A673 (cell line): ENCODE data around the gene BNC2. TPM values are rescaled to one million over a fixed set of nuclear protein-coding genes. Genes with fewer than 3 reads are reported as not detected.

Source experiments
- BruUV-seq: library from RNA; stranded (reverse); fragments of 400-500 nt; replicated peaks from 2 replicates; lab custom pipeline; 2021; lab: Mats Ljungman, UMichigan
- CTCF ChIA-PET: fragments of 300-600 bp; sonication (Branson Sonifier 250); formaldehyde crosslinking; loops from one replicate; lab custom pipeline; 2022; ENCODE audit warnings: antibody characterized with exemption; lab: Charles Lee
- POLR2A ChIA-PET: fragments of 300-600 bp; sonication (Branson Sonifier 250); formaldehyde crosslinking; loops from one replicate; lab custom pipeline; 2022; ENCODE audit warnings: antibody characterized with exemption; ENCODE audit not compliant: low non-redundant PET; lab: Charles Lee
- DNase-seq: peaks from one replicate; pipeline ENCODE4 v3.0.0-alpha.2; 2015; ENCODE audit warnings: low spot score
- H3K27ac ChIP-seq: fragments of 200-600 bp; sonication (generic); 2 replicates; pipeline ENCODE4 v1.5.1; 2016; ENCODE audit warnings: mixed run types, low read depth, mild to moderate bottlenecking, mixed read lengths, antibody characterized with exemption, low read length; ENCODE audit not compliant: poor library complexity, severe bottlenecking
- H3K27me3 ChIP-seq: fragments of 200-600 bp; sonication (generic); replicated peaks from 2 replicates; pipeline ENCODE4 v1.6.1; 2017; ENCODE audit warnings: mixed run types, low read depth, mild to moderate bottlenecking, mixed read lengths, antibody characterized with exemption, low read length; ENCODE audit not compliant: insufficient read depth, poor library complexity
- H3K36me3 ChIP-seq: fragments of 200-600 bp; sonication (generic); 2 replicates; pipeline ENCODE4 v1.6.1; 2016; ENCODE audit warnings: mixed run types, mild to moderate bottlenecking, mixed read lengths, antibody characterized with exemption, low read length; ENCODE audit not compliant: insufficient read depth, poor library complexity, severe bottlenecking
- H3K4me1 ChIP-seq: fragments of 200-600 bp; sonication (generic); 2 replicates; pipeline ENCODE4 v1.6.1; 2017; ENCODE audit warnings: mixed run types, mild to moderate bottlenecking, mixed read lengths, antibody characterized with exemption, low read length; ENCODE audit not compliant: insufficient read depth, poor library complexity, severe bottlenecking
- H3K4me3 ChIP-seq: fragments of 200-600 bp; sonication (generic); 2 replicates; pipeline ENCODE4 v1.5.1; 2016; ENCODE audit warnings: low read depth, mixed run types, mild to moderate bottlenecking, mixed read lengths, low read length; ENCODE audit not compliant: poor library complexity, severe bottlenecking
- H3K9me3 ChIP-seq: fragments of 200-600 bp; sonication (generic); 2 replicates; pipeline ENCODE4 v1.6.1; 2016; ENCODE audit warnings: mixed run types, low read depth, mild to moderate bottlenecking, mixed read lengths, antibody characterized with exemption, low read length; ENCODE audit not compliant: poor library complexity, severe bottlenecking
- EZH2 ChIP-seq: fragments of 200-600 bp; sonication (generic); IDR thresholded peaks from 2 replicates; pipeline ENCODE4 v1.6.1; 2017; ENCODE audit warnings: borderline replicate concordance, low read depth, mild to moderate bottlenecking, mixed read lengths, antibody characterized with exemption, low read length; ENCODE audit not compliant: poor library complexity, severe bottlenecking
- intact Hi-C: fragments of 100-400 bp; cut with micrococcal nuclease; formaldehyde crosslinking; loops from one replicate; pipeline ENCODE4 v1.10.0; 2022; ENCODE audit not compliant: unreplicated experiment
- total RNA-seq: library from RNA; stranded (reverse); gene quantifications from 2 replicates; pipeline ENCODE4 v1.2.3, GENCODE V29; 2021
- TF ChIP-seq, protein P1 (sequence below): fragments of 300-800, 200-600 bp; sonication (generic); conservative IDR thresholded peaks from 2 replicates; pipeline ENCODE4 v1.5.1; 2017; ENCODE audit warnings: low read depth, mild to moderate bottlenecking, antibody characterized with exemption, low read length, moderate library complexity, mixed read lengths

Gene BNC2
- total RNA-seq, 1 experiment from 2014 or later, result 0.45 TPM

DNA sequence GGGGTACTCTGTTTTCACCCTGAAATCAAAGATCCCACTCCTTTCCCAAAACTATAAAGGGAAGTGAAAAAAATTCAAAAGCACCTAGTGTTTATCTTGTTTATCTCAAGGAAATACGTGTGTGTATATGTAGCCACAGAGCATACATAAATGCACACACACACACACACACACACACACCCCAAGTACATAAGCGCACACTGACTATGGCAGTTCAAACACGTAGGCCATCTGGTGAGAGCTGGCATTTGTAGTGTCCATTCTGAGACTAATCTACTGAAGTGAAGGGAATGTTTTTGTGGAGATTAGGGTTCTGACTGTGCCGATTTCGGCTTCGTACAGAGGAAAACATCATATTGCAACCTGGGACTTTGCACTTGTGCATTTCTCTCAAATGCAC is 451.7 kb downstream of the BNC2 start:
- no peaks in the 10 kb centered on the region for H3K27me3 ChIP-seq
- H3K27ac ChIP-seq, result no peak overlapping the region
- H3K9me3 ChIP-seq, result no peaks in the 10 kb centered on the region
- H3K4me1 ChIP-seq, result peaks cover 16% of the 10 kb centered on the region
- DNase-seq, result no peak
- TF ChIP-seq, protein P1, sequence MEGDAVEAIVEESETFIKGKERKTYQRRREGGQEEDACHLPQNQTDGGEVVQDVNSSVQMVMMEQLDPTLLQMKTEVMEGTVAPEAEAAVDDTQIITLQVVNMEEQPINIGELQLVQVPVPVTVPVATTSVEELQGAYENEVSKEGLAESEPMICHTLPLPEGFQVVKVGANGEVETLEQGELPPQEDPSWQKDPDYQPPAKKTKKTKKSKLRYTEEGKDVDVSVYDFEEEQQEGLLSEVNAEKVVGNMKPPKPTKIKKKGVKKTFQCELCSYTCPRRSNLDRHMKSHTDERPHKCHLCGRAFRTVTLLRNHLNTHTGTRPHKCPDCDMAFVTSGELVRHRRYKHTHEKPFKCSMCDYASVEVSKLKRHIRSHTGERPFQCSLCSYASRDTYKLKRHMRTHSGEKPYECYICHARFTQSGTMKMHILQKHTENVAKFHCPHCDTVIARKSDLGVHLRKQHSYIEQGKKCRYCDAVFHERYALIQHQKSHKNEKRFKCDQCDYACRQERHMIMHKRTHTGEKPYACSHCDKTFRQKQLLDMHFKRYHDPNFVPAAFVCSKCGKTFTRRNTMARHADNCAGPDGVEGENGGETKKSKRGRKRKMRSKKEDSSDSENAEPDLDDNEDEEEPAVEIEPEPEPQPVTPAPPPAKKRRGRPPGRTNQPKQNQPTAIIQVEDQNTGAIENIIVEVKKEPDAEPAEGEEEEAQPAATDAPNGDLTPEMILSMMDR, result no peak
- no peak for TF ChIP-seq EZH2
- H3K4me3 ChIP-seq, result no peak overlapping the region
- ChIA-PET POLR2A (no interaction called here), CTCF (no interaction called here)
- no TSS peak for BruUV-seq
- H3K36me3 ChIP-seq, result no peaks in the 10 kb centered on the region
- intact Hi-C loops, result no loop called here

DNA sequence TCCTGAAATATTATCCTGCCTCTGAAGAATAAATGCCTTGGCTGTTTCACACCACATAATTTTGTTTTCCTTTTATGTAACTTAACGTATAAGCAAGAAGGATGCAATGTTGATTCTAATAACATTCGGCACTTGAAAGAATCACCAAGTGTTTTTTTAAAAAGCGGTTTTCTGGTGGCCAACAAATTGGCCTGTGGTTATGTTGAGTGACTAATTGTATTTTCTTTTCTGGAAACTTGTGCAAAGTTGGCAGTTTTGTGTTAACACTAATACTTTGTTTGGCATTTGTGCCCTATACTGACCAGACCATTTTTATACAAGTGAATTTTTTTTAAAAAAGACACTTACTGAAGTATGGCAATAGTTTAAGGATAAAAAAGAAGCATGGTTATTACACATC is 452.7 kb downstream of the BNC2 start:
- intact Hi-C loops, result no loop called here
- no peak for DNase-seq
- Histone ChIP-seq H3K27me3 (no peaks in the 10 kb centered on the region), H3K4me3 (no peak overlapping the region), H3K36me3 (no peaks in the 10 kb centered on the region), H3K27ac (no peak overlapping the region), H3K9me3 (no peaks in the 10 kb centered on the region), H3K4me1 (peaks cover 16% of the 10 kb centered on the region)
- TF ChIP-seq EZH2, result no peak
- TF ChIP-seq, protein P1, result no peak
- CTCF ChIA-PET, result no interaction called here
- BruUV-seq, result no TSS peak
- POLR2A ChIA-PET, result no interaction called here

DNA sequence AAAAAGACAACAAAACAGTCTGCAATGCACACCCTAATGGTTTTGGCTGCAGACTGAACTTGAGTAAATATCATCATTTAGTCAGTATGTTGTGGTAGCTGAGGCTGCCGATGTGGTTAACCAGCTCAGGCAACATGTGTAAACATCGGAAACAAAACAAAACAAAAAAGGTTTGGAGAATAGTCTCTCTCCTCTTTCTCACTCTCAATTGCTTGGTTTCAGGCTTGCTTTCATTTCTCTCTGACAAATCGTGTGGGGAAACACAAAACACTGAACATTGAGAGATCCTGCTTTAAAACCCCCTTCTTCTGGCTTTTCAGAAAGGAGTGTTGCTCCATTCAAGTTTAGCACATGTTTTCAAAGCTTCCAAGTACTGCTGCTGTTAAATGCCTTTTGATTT is 453.3 kb downstream of the BNC2 start:
- ChIA-PET CTCF (no interaction called here), POLR2A (no interaction called here)
- Histone ChIP-seq H3K4me1 (peaks cover 10% of the 10 kb centered on the region), H3K4me3 (no peak overlapping the region), H3K36me3 (no peaks in the 10 kb centered on the region), H3K9me3 (no peaks in the 10 kb centered on the region), H3K27ac (no peak overlapping the region), H3K27me3 (no peaks in the 10 kb centered on the region)
- TF ChIP-seq, protein P1, result no peak
- no peak for TF ChIP-seq EZH2
- intact Hi-C loops, result no loop called here
- DNase-seq, result no peak
- BruUV-seq, result no TSS peak
